ENCODE data around the gene ARL4A. TPM values are rescaled to one million over a fixed set of nuclear protein-coding genes. Genes with fewer than 3 reads are reported as not detected.

Gene ARL4A
- total RNA-seq, 4 donors from 2014 or later = 27.4 to 44.1 (median 34.2) TPM

- H3K4me1 ChIP-seq = peaks cover 0 to 46% (median 14%) of the 10 kb centered on the region in 4 donors
- H3K27ac ChIP-seq = peak overlapping the region in 1 of 4 donors; percentile 18
- WGBS, 2 donors = 93 to 97% methylated on average over 1 of the region's 1 CpG
- no peaks in the 10 kb centered on the region for H3K36me3 ChIP-seq
- TF ChIP-seq, protein P1, sequence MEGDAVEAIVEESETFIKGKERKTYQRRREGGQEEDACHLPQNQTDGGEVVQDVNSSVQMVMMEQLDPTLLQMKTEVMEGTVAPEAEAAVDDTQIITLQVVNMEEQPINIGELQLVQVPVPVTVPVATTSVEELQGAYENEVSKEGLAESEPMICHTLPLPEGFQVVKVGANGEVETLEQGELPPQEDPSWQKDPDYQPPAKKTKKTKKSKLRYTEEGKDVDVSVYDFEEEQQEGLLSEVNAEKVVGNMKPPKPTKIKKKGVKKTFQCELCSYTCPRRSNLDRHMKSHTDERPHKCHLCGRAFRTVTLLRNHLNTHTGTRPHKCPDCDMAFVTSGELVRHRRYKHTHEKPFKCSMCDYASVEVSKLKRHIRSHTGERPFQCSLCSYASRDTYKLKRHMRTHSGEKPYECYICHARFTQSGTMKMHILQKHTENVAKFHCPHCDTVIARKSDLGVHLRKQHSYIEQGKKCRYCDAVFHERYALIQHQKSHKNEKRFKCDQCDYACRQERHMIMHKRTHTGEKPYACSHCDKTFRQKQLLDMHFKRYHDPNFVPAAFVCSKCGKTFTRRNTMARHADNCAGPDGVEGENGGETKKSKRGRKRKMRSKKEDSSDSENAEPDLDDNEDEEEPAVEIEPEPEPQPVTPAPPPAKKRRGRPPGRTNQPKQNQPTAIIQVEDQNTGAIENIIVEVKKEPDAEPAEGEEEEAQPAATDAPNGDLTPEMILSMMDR (IDR thresholded peaks at IDR 0.05) = no peak
- H3K9me3 ChIP-seq = no peaks in the 10 kb centered on the region
- DNase-seq (ENCODE audit: low spot score in 2 of 2) = no peak
- no peaks in the 10 kb centered on the region for H3K27me3 ChIP-seq
- no peak overlapping the region for H3K4me3 ChIP-seq
These were observed 26.4 kb downstream of the ARL4A start for GRCh38 chr7:12713625-12714378.

DNA sequence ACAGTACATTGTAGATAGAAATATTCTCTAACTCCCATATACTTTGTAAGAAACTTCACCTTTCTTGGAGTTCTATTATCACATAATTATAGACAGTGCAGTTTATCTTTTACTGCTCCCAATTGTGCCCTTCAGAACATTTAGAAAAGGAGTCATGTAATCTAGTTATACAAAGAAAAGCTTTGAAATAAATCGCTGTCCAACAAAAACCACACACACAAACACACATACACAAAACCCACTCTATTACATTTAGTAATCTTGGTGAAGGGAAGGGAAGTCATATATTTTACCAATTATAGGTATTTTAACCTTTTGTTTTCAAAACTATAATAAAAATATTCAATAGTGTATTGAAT is 26.9 kb downstream of the ARL4A start:
- H3K27ac ChIP-seq = peak overlapping the region in 2 of 4 donors; percentile 77 to 88
- no peak for DNase-seq (ENCODE audit: low spot score in 2 of 2)
- H3K27me3 ChIP-seq = no peaks in the 10 kb centered on the region
- TF ChIP-seq POLR2A (IDR thresholded peaks at IDR 0.05) (no peak), EP300 (IDR thresholded peaks at IDR 0.05) (no peak)
- TF ChIP-seq, protein P1 (IDR thresholded peaks at IDR 0.05) = no peak
- H3K4me1 ChIP-seq = peaks cover 0 to 51% (median 17%) of the 10 kb centered on the region in 4 donors
- no peaks in the 10 kb centered on the region for H3K36me3 ChIP-seq
- H3K4me3 ChIP-seq = no peak overlapping the region
- no peaks in the 10 kb centered on the region for H3K9me3 ChIP-seq
- 57 to 63% methylated on average over 1 of the region's 1 CpG for WGBS, 2 donors

DNA sequence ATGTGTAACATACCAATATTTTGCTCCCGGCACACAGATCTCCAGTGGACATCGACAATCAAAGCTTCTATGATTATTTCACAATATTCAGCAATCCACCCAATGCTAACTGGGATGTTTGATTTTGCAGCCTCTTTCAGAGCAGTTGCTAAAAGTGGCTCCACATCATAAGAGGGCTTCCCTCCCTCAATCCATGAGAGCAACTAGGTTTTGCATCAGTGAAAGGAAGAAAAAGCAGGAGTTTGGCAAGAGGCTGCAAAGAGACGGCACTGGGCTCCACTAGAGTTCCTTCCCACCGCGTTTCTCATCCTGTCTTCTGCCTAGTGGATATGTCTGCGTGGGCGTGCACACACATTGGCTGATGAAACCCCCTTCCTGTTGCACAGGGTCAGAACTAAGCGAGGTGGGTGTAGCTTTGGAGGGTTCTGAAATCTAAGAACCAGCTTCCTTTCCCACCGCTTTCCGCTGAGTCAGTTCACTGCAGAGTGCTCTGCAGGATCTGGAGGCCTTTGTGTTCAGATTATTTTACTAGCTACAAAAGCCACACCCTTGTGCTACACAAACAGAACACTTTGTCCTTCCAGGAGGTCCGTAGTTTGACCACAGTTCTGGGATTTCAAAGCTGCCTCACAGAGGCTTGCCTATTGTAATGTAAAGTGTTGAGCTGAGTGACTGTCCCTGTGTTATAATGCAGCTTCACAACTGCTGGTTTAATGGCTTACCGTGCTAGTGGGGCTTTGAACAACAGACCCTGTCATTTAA is 28.1 kb downstream of the ARL4A start:
- no peaks in the 10 kb centered on the region for H3K9me3 ChIP-seq
- peak overlapping the region; percentile 45 to 88 (median 72) for H3K27ac ChIP-seq
- 9 to 14% methylated on average over 12 of the region's 12 CpGs for WGBS, 2 donors
- peak in 1 of 2 donors; percentile 74 for DNase-seq (ENCODE audit: low spot score in 2 of 2)
- peak overlapping the region in 3 of 4 donors; percentile 9 to 37 (median 26) for H3K4me3 ChIP-seq
- TF ChIP-seq POLR2A (IDR thresholded peaks at IDR 0.05) = peak in 1 of 2 donors; percentile 20
- TF ChIP-seq EP300 (IDR thresholded peaks at IDR 0.05) = peak; percentile 63 to 93
- TF ChIP-seq, protein P1 (IDR thresholded peaks at IDR 0.05) = no peak
- H3K36me3 ChIP-seq = no peaks in the 10 kb centered on the region
- no peaks in the 10 kb centered on the region for H3K27me3 ChIP-seq
- peaks cover 0 to 57% (median 20%) of the 10 kb centered on the region in 4 donors for H3K4me1 ChIP-seq

DNA sequence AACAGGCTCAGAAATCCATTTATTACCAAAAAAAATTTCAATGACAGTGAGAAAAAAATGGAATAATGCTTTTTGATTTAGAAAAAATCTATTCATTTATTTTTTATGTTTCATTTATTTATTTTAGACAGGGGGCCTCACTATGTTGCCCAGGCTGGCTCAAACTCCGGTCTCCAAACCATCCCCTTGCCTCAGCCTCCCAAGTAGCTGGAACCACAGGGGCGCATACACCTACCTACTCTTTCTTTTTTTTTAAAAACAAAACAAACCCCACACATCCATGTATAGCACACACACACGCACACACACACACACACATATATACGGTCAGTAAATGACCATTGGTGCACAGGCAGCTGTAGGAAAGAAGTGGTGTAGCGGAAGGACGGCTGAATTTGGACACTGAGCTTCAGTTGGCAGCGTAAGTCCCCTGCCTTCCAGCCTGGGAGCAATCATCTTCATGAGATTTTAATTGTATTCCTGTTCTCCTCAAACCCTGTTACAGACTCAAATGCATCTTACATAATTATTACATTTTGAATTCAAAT is 28.8 kb downstream of the ARL4A start:
- H3K36me3 ChIP-seq = no peaks in the 10 kb centered on the region
- 73 to 78% methylated on average over 7 of the region's 7 CpGs for WGBS, 2 donors
- DNase-seq (ENCODE audit: low spot score in 2 of 2) = no peak
- H3K27me3 ChIP-seq = no peaks in the 10 kb centered on the region
- H3K4me1 ChIP-seq = peaks cover 0 to 57% (median 21%) of the 10 kb centered on the region in 4 donors
- peak overlapping the region in 1 of 4 donors; percentile 37 for H3K4me3 ChIP-seq
- TF ChIP-seq POLR2A (IDR thresholded peaks at IDR 0.05) (no peak), EP300 (IDR thresholded peaks at IDR 0.05) (no peak)
- TF ChIP-seq, protein P1 (IDR thresholded peaks at IDR 0.05) = no peak
- H3K9me3 ChIP-seq = no peaks in the 10 kb centered on the region
- H3K27ac ChIP-seq = peak overlapping the region; percentile 45 to 88 (median 72)
